Pons (tissue), 1 donor: Measurements from ENCODE around the gene PTPRN2.
"Not testable (repeated sequence)": the region's sequence is repeated elsewhere in the genome, so short reads cannot be mapped to it uniquely, and the experiment has no call there.

ENCODE experiments used
- DNase-seq: peaks from one replicate; pipeline ENCODE4 v3.0.0-alpha.2; 2016; ENCODE audit warnings: low spot score

Gene PTPRN2

GRCh38 chr7:158443688-158444483 lies 143.7 kb downstream of the PTPRN2 start:
- no peak for DNase-seq

- no peak for DNase-seq
These were observed 144.5 kb downstream of the PTPRN2 start for GRCh38 chr7:158443014-158443687.

- DNase-seq: no peak
These were observed 145.4 kb downstream of the PTPRN2 start for GRCh38 chr7:158442260-158442659.

- DNase-seq: no peak
These were observed 148.6 kb downstream of the PTPRN2 start for GRCh38 chr7:158439035-158439434.

- DNase-seq: no peak
These were observed 155.0 kb downstream of the PTPRN2 start for GRCh38 chr7:158432369-158433341.

GRCh38 chr7:158431941-158432347 lies 155.7 kb downstream of the PTPRN2 start:
- DNase-seq: no peak

- no peak for DNase-seq
These were observed 156.3 kb downstream of the PTPRN2 start for GRCh38 chr7:158431055-158431940.

GRCh38 chr7:158430308-158431034 lies 157.2 kb downstream of the PTPRN2 start:
- DNase-seq: no peak

GRCh38 chr7:158428837-158429753 lies 158.5 kb downstream of the PTPRN2 start:
- DNase-seq: no peak

- no peak for DNase-seq
These were observed 159.3 kb downstream of the PTPRN2 start for GRCh38 chr7:158428131-158428836.

- not testable (repeated sequence) for DNase-seq
These were observed 161.9 kb downstream of the PTPRN2 start for GRCh38 chr7:158425676-158426075.

GRCh38 chr7:158424531-158424930 lies 163.1 kb downstream of the PTPRN2 start:
- no peak for DNase-seq

GRCh38 chr7:158424011-158424410 lies 163.6 kb downstream of the PTPRN2 start:
- DNase-seq: no peak

- DNase-seq: no peak
These were observed 164.6 kb downstream of the PTPRN2 start for GRCh38 chr7:158422887-158423560.

GRCh38 chr7:158422196-158422886 lies 165.3 kb downstream of the PTPRN2 start:
- DNase-seq: no peak

- no peak for DNase-seq
These were observed 166.3 kb downstream of the PTPRN2 start for GRCh38 chr7:158421361-158421760.

- DNase-seq: no peak
These were observed 166.9 kb downstream of the PTPRN2 start for GRCh38 chr7:158420591-158421340.
